GM18517 (cell line): ENCODE data around the gene PI16.

ENCODE experiments used
- ATAC-seq: cut with Tn5 transposase; IDR thresholded peaks from one replicate; pipeline ENCODE4 v1.9.1; 2021; ENCODE audit warnings: mild to moderate bottlenecking, moderate library complexity; ENCODE audit not compliant: unreplicated experiment

Gene PI16

DNA sequence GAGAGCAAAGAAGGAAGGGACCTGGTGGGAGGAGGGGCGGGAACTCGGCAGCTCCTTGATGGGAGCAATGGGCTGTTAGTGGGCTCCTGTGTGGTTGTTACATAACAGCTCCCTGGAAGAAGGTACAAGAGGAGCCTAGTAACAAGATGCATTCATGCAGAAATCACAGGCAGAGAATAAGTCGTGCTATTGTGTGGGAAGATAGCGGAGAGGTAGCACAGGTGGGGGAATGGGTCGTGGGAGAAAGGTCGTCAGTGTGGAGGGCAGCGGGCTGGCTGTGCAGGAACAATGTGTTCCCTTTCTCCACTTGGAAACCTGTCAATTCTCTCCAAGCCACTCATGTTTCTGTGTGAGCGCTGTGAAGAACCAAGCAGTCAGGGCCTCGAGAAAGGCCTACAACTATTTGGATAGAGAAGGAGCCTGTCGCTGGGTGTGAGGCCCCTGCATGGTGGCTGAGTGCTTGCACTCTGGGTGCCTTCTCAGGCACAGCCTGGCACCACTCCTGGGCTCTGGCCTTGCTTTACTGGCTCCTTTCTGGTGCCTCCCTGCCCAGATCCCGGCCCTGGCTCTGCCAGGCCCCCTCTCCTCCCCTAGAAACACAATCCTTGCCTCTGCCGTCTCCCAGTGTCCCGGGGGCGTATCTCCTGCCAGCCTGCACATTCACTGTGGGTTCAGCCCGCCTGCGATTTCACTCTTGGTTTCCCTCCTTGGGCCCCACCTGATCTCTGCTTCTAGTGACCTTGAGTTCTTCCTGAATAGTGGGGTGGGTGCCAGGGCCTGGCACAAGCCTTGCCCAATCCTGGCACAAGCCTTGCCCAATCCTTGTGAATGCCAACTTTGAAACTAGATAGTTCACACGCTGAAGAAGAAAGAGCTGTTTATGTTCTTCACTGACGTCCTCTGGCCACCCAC is 43.5 kb downstream of the PI16 start:
- no peak for ATAC-seq

GRCh38 chr6:36998723-36999038 is 44.1 kb downstream of the PI16 start:
- no peak for ATAC-seq

GRCh38 chr6:36999061-36999750 is 44.7 kb downstream of the PI16 start:
- ATAC-seq: no peak

DNA sequence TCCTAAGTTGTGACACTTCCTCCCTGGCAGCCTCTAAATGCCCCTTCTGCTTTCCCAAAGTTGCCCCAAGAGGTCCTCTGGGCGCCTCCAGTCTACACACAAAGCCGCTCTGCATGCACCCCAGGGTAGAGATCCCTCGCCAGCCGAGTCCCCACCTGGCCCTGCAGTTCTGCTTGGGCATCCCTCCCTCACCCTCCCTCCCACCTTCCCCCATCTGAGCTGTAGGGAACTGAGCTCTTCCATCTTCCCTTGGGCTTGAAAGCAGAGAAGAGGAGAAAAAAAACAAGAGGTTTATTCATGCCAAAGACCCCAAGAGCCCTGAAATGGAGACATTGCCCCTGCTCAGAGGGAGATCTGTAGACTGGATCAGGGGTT is 45.2 kb downstream of the PI16 start:
- no peak for ATAC-seq

GRCh38 chr6:37004044-37004980 is 49.8 kb downstream of the PI16 start:
- ATAC-seq: no peak

- ATAC-seq: peak; percentile 64
Observed at GRCh38 chr6:37005061-37005810, 50.7 kb downstream of the PI16 start, which contains the start of gene FGD2. Gene FGD2, plus strand, starts transcription at chr6:37005655. Its CDS starts 163 bp downstream, at chr6:37005818.

- no peak for ATAC-seq
Observed at GRCh38 chr6:37005827-37006567, 51.5 kb downstream of the PI16 start.

DNA sequence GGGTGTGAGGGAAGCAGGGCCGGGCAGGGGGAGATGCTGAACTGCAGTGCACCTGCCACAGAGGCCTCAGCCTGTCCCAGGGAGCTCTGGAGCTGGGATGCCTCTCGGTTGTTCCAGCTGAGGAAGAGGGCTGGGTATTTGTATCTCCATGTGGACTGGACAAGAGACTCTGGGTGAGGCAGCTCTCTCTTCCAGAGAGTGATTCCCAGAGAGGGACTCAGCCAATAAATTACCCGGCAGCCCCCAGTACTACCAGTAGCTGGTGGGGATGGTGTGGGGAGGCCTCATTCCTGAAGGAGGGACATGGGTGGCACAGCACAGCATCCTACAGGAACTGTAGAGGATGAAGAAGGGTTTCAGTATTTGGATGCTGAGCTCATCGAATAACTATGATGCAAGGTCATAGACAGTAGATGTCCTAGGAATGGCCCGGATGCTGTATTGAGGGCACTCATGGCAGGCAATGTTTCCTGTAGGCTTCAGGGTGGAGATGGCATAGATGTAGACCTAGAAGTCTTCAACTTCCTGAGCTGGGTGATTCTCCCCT is 52.3 kb downstream of the PI16 start:
- no peak for ATAC-seq

DNA sequence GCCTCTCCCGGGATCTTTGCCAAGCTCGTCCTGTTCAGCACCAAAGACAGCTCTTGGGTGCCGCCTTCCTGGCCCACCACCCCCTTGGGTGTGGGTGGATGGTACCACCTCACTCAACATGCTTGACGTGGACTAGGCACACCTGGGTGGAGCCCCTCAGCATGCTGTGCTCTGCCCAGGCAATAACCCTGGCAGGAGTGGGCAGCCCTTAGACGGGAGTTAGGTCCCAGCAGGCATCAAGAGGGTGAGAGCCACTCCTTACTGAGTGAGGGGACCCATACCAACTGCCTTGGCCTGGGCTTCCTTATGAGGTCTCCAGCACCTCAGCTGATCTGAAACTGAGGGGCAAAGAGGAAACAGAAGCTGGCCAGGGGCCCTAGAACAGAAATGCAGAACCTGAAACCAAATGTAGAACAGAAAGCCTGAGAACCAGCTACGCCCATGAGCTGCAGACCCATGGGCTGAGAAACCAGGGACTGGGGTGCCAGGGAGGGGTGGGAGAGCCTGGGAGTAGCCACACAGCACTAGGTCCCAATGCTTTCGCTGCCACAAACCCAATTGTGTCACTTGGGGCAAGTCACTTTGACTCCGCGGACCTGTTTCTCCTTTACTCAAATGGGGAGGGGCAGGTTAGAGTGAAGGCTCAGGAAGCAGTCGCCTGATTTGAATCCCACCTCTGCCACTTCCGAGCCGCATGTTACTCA is 53.0 kb downstream of the PI16 start:
- no peak for ATAC-seq

DNA sequence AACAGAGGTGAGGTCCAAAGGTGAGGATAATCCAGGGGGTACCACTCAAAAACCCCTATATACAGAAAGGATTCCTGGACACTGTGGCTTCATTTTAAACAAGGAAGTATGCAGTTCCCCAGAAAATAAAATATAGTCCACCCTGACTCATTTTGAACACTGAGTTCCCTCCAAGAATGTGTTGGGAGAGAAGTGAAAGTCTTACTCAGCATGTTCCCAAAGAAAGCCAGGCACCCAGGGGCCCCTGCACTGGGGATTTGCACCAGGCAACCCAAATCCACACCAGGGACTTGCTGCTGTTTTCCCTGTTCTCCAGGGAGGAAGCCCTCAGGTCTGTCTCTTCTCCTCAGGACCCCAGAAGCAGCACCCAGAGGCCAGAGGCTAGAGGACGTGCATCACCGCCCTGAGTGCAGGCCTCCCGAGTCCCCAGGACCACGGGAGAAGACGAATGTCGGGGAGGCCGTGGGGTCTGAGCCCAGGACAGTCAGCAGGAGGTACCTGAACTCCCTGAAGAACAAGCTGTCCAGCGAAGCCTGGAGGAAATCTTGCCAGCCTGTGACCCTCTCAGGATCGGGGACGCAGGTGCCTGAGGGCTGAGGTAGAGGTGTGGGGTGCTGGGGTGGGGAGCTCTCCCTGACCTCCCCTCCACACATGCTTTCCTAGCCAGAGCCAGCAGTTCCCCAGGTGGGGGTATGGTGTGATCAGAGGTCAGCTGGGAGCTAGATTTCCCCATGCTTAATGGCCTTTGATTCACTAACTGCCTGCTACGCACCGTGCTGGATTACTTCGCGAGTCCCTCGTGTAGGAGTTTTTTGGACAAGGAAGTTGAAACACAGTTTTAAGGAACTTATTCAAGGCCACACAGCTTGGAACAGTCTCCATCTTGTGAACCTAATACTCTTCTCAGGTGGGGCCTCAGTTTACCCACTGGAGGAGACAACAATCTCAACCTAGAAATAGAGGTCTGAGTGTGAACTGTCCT is 54.2 kb downstream of the PI16 start:
- ATAC-seq: no peak

DNA sequence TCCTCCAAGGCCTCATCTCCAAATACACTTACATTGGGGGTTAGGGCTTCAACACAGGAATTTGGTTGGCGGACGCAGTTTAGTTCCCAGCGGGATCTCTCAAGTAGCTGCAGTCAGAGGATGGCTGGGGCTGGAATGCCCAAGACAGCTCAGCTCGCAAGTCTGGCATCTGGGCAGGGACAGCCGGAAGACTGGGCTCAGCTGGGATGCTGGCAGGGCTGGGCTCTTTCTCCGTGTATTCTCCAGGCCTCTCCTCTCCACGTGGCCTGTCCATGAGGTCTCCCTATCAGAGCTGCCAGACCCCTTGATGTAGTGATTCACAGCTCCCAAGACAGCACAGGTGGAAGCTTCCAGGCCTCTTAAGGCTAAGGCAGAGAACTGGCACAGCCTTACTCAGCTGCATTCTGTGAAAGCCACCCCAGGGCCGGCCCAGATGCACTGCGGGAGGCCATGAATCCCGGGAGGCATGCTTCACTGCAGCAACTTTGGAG is 55.9 kb downstream of the PI16 start:
- no peak for ATAC-seq

- no peak for ATAC-seq
Observed at GRCh38 chr6:37011656-37012378, 57.3 kb downstream of the PI16 start.

GRCh38 chr6:37013516-37014491 is 59.3 kb downstream of the PI16 start:
- no peak for ATAC-seq
